IPS DF 6.9 (cell line): ENCODE measurements around the gene MYH6.
"Not testable (repeated sequence)": the region's sequence is repeated elsewhere in the genome, so short reads cannot be mapped to it uniquely, and the experiment has no call there.

Experiments
- DNase-seq: peaks from one replicate; pipeline ENCODE4 v3.0.0-alpha.2; 2013; ENCODE audit warnings: low read depth, low spot score
- H3K27ac ChIP-seq: one replicate; pipeline ENCODE4 v1.5.1; 2013; ENCODE audit warnings: low read length, control low read depth
- H3K27me3 ChIP-seq: 2 replicates; pipeline ENCODE4 v1.6.1; 2013; ENCODE audit warnings: mild to moderate bottlenecking, low read length; ENCODE audit not compliant: control insufficient read depth, insufficient read depth
- H3K36me3 ChIP-seq: 2 replicates; pipeline ENCODE4 v1.6.1; 2013; ENCODE audit warnings: low read length; ENCODE audit not compliant: control insufficient read depth, insufficient read depth
- H3K4me1 ChIP-seq: 2 replicates; pipeline ENCODE4 v1.6.1; 2013; ENCODE audit warnings: low read length; ENCODE audit not compliant: control insufficient read depth, insufficient read depth
- H3K4me3 ChIP-seq: 2 replicates; pipeline ENCODE4 v1.5.1; 2013; ENCODE audit warnings: mild to moderate bottlenecking, low read length
- H3K9me3 ChIP-seq: 2 replicates; pipeline ENCODE4 v1.6.1; 2013; ENCODE audit warnings: low read length, inconsistent platforms; ENCODE audit not compliant: control insufficient read depth, insufficient read depth
- WGBS: extraction: QIAGEN DNeasy Blood & Tissue Kit; methylation state at CpG from one replicate; pipeline ENCODE4 v1.1.7; 2013; ENCODE audit warnings: mixed read lengths, missing lambda C conversion rate; ENCODE audit not compliant: insufficient read length, insufficient coverage; 5-methylcytosine and 5-hydroxymethylcytosine counted together

Gene MYH6

DNA sequence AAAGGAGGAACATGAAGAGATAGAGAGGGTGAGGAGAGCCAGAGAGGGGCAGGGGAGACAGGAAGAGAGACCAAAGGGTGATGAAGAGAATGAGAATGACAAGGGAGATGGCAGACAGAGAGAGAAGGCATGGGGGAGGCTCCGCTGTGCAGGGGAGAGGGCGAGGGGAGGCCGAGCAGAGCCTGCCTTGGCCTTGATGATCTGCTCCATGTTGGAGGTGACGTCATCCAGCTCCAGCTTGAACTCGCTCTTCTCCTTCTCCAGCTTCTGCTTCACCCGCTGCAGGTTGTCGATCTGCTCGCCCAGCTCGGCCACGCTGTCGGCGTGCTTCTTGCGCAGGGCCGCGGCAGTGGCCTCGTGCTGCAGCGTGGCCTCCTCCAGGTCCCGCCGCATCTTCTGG, 18.2 kb downstream of the MYH6 start:
- not testable (repeated sequence) for H3K27ac ChIP-seq, H3K4me3 ChIP-seq, H3K9me3 ChIP-seq, H3K27me3 ChIP-seq, DNase-seq, H3K4me1 ChIP-seq, H3K36me3 ChIP-seq
- no CpG with 5 or more reads among the region's 19 CpGs for WGBS

DNA sequence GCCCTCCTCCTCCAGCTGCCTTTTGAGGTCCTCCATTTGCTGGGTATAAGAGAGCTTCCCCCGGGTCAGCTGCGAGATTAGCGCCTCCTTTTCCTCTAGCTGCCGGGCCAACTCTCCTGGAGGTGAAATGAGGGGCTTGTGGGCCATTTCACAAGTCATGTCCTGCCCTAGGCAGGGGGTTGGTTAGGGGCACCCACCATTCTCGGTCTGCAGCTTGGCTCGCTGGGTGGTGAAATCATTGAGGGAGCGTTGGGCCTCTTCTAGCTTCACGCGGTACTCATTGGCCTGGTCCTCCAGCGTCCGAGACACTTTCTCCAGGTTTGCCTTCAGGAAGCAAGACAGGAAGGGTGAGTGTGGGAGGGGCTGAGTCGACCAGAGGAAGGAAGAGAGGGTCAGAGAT, 18.7 kb downstream of the MYH6 start:
- no peaks in the 10 kb centered on the region for H3K36me3 ChIP-seq
- DNase-seq: no peak
- H3K4me3 ChIP-seq: no peak overlapping the region
- peaks cover 6% of the 10 kb centered on the region; the same call in 1 of the 2 replicates for H3K4me1 ChIP-seq
- no peaks in the 10 kb centered on the region for H3K27me3 ChIP-seq
- no peaks in the 10 kb centered on the region for H3K9me3 ChIP-seq
- WGBS: no CpG with 5 or more reads among the region's 12 CpGs
- H3K27ac ChIP-seq: no peak overlapping the region

DNA sequence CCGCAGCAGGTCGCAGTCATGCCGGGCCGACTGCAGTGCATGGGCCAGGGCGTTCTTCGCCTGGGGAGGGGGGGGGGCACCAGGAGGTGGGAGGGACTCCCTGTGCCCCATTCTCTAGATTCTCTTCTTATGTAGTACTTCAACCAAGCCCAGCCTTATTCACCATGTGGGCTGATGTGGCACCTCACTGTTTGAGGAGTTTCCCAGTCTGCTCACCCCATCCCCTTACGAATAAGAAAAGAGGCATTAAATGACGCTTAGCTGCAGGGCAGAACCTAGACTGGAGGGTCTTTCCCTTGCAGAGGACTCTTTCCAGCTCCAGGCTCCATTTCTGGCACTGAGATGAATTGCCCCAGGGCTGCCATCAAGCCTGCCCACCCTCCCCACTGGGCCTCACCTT, 19.1 kb downstream of the MYH6 start:
- Histone ChIP-seq H3K36me3 (no peaks in the 10 kb centered on the region), H3K4me1 (peaks cover 6% of the 10 kb centered on the region; the same call in 1 of the 2 replicates), H3K27me3 (no peaks in the 10 kb centered on the region), H3K4me3 (no peak overlapping the region), H3K27ac (no peak overlapping the region), H3K9me3 (no peaks in the 10 kb centered on the region)
- WGBS: no CpG with 5 or more reads among the region's 8 CpGs
- no peak for DNase-seq

DNA sequence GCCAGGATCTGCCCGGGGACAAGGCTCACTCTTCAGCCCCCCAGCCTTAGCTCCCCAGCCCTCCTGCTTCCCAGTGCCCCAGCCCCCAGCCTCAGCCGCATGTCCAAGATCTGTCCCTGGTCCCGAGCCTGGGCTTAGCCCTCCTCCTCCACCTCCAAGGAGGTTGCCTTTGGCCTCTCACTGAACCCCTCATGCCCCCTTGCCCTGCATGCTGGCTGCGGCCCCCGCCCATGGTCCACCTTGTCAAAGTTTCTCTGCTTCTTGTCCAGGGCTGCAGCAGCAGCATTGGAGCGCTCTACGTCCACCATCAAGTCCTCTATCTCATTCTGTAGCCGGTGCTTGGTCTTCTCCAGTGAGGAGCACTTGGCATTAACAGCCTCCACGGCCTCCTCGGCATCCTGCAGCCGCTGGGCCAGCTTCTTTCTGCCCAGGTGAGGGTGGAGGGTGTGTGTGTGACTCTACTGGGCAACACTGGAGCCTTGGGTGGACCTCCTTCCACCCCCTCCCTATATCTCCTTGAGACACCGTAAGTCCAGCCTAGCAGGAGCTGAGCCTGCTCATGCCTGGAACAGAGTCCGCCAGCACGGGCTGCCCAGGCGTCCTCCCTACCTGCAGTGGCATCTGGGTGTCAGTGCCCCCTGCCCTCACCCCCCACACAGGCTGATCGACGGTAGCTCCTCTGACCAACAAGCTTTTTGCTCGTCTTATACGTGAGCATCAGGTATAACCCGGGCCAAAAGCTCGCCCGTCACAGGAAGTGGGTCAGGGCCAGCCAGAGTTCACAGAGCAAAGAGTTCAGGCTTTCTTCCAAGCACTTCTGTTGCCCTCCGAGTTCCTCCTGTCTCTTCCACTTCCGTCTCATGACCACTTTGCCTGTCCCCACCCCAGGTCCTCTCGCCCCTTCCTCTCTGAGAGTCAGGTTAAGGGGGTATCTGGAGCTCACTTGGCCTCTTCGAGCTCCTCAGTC, 19.9 kb downstream of the MYH6 start:
- H3K36me3 ChIP-seq: no peaks in the 10 kb centered on the region
- no peak overlapping the region for H3K4me3 ChIP-seq
- H3K4me1 ChIP-seq: peaks cover 6% of the 10 kb centered on the region; the same call in 1 of the 2 replicates
- no peaks in the 10 kb centered on the region for H3K27me3 ChIP-seq
- H3K27ac ChIP-seq: no peak overlapping the region
- no peaks in the 10 kb centered on the region for H3K9me3 ChIP-seq
- no peak for DNase-seq
- no CpG with 5 or more reads among the region's 26 CpGs for WGBS

DNA sequence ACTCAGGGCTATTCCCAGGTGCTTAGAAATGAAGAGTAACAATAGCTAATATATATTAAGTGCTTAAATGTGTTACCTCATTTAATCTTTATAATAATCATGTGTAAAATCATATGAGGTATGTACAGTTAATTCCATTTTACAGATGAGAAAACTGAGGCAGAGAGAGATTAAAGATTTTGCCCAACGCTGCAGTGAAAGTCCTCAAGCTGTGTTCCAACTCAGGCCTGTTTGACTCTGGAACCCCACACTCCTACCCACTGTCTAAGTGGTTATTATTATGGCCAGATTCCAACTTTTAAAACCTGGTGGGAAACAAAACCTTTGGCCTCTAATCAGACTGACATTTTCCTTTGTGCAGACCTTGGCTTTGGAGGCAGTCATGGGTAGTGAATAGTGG, 21.1 kb downstream of the MYH6 start:
- no peak for DNase-seq
- H3K27me3 ChIP-seq: no peaks in the 10 kb centered on the region
- no peak overlapping the region for H3K27ac ChIP-seq
- H3K36me3 ChIP-seq: no peaks in the 10 kb centered on the region
- no peak overlapping the region for H3K4me3 ChIP-seq
- WGBS: no CpG with 5 or more reads among the region's 1 CpG
- H3K9me3 ChIP-seq: no peaks in the 10 kb centered on the region
- H3K4me1 ChIP-seq: peaks cover 6% of the 10 kb centered on the region; the same call in 1 of the 2 replicates

DNA sequence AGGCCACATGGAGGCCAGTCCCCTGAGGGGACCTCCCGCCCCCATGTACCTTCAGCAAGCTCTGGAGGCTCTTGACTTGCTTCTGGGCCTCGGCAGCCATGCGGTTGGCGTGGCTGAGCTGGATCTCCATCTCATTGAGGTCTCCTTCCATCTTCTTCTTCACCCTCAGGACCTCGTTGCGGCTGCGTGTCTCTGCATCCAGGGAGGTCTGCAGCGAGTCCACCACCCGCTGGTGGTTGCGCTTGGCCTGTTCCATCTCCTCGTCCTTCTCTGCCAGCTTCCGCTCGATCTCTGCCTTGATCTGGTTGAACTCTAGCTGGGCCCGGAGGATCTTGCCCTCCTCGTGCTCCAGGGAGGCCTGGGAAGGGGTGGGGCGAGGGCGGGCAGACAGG, 21.8 kb downstream of the MYH6 start:
- H3K9me3 ChIP-seq, H3K4me1 ChIP-seq, DNase-seq, H3K27me3 ChIP-seq, H3K36me3 ChIP-seq, H3K27ac ChIP-seq, H3K4me3 ChIP-seq: not testable (repeated sequence)
- WGBS: no CpG with 5 or more reads among the region's 17 CpGs

DNA sequence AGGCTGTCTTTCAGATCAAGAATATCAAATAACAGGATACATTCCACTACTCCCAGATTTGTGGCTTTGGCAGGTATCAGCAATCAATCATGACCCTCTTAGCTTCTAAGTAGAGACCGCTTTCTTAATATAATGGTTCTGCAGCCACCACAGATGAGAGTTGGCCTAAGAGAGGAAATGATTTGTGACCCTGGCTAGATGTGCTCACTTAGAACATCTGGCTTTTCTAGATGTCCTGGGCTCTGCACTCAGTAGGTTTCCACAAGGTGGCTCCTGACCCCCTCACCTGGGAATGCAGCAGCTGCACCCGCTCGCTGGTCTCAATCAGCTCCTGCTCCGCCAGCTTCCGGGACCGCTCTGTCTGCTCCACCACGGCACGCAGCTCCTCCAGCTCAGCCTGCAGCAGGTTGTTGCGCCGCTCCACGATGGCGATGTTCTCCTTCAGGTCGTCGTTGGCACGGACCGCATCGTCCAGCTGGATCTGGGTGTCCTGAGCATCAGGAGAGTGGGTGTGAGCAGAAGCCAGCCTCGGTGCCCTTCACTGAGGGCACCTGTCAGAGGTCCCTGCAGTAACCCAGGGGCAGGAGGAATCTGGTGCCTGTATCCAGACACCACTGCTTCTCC, 22.3 kb downstream of the MYH6 start:
- Histone ChIP-seq H3K9me3 (no peaks in the 10 kb centered on the region), H3K27ac (no peak overlapping the region), H3K4me1 (peaks cover 6% of the 10 kb centered on the region; the same call in 1 of the 2 replicates), H3K27me3 (no peaks in the 10 kb centered on the region), H3K4me3 (no peak overlapping the region), H3K36me3 (no peaks in the 10 kb centered on the region)
- WGBS: no CpG with 5 or more reads among the region's 18 CpGs
- no peak for DNase-seq

DNA sequence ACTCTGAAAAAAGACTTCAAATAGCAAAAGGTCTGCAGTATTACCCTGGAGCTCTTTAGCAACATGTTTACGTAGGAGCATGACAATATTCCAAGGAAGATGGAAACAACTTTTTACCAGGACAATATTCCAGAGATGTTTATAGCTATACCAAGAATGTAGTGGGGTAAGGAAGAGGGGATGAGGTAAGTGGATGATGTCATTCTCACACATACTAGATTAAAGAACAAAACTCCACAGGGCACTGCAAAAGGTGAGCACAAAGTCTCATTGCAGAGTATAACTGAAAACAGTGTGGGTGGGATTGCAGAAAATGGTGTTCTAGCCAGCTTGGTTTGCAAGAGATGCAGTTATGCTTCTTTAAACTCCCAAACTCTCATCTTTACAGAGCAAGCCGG, 22.8 kb downstream of the MYH6 start:
- WGBS: no CpG with 5 or more reads among the region's 2 CpGs
- Histone ChIP-seq H3K27me3 (no peaks in the 10 kb centered on the region), H3K36me3 (no peaks in the 10 kb centered on the region), H3K9me3 (no peaks in the 10 kb centered on the region), H3K4me1 (peaks cover 6% of the 10 kb centered on the region; the same call in 1 of the 2 replicates), H3K4me3 (no peak overlapping the region), H3K27ac (no peak overlapping the region)
- no peak for DNase-seq

DNA sequence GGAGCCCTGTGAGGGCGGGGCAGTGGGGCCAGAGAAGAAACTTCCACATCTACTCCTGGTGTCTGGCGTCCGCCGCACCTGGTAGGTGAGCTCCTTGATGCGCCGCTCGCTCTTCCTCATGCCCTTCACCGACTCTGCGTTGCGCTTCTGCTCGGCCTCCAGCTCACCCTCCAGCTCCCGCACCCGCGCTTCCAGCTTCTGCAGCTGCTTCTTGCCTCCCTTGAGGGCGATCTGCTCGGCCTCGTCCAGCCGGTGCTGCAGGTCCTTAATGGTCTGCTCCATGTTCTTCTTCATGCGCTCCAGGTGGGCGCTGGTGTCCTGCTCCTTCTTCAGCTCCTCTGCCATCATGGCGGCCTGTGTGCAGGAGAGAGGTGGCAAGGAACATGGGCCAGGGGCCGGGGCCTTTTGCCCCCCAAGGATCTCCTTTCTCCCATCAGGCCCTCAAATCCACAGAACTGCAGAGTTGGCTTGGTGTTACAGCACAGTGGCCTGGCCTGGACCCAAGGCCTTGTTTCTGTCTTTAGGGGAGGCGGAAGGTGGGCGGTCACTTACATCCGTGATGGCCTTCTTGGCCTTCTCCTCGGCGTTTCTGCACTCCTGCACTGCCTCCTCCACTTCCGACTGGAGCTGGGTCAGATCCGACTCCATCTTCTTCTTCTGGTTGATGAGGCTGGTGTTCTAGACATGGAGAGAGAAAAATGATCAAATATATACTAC, 23.6 kb downstream of the MYH6 start:
- Histone ChIP-seq H3K9me3 (no peaks in the 10 kb centered on the region), H3K4me3 (no peak overlapping the region), H3K27ac (no peak overlapping the region), H3K27me3 (no peaks in the 10 kb centered on the region), H3K4me1 (peaks cover 6% of the 10 kb centered on the region; the same call in 1 of the 2 replicates), H3K36me3 (no peaks in the 10 kb centered on the region)
- no peak for DNase-seq
- no CpG with 5 or more reads among the region's 29 CpGs for WGBS

DNA sequence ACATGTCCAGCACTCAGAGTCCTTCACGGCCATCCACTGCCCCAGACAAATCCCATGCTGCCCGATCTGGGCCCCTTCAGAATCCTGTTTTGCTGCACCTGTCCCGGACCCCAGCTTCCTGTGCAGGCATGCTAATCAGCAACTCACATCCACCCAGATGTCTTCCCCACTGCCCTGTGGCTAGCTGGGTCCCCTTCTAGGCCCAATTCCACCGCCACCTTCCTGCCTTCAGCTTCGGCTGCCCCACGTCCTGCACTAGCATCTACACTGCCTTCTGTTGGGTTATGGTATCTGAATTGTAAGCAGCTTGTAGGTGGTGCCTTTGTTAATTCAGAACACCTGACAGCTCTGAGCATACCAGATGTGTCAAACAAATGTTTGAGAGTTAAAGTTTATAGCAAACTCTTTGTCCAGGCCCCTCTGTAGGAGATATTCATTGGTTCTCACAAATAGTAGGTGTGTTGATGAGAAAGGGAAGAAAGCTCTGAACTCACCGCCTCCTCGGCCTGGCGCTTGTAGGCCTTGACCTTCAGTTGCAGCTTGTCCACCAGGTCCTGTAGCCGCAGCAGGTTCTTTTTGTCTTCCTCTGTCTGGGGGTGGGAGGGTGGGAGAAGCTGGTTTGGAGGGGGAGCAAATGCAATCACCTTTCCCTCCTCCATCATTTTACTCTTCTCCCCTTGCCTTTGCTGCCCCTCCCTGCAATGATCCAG, 25.2 kb downstream of the MYH6 start:
- H3K4me3 ChIP-seq: no peak overlapping the region
- no peaks in the 10 kb centered on the region for H3K9me3 ChIP-seq
- no peak overlapping the region for H3K27ac ChIP-seq
- H3K36me3 ChIP-seq: no peaks in the 10 kb centered on the region
- H3K27me3 ChIP-seq: no peaks in the 10 kb centered on the region
- H3K4me1 ChIP-seq: no peaks in the 10 kb centered on the region
- DNase-seq: no peak
- no CpG with 5 or more reads among the region's 10 CpGs for WGBS
